Stimulated activated CD8-positive, alpha-beta memory T cell treated with anti-CD3 and anti-CD28 coated beads, Interleukin-2, amount 100 ng/mL, for 1 hour (primary cell): ENCODE measurements around the gene IMP3.

ENCODE experiments used
- DNase-seq, 2 donors: peaks; one replicate each; pipeline ENCODE4 v3.0.0-alpha.2; 2020; ENCODE audit warnings: low read depth in 2 of 2

IMP3 gene

GRCh38 chr15:75672646-75673425, 32.8 kb upstream of the IMP3 start:
- DNase-seq = no peak

GRCh38 chr15:75671730-75672602, 31.9 kb upstream of the IMP3 start:
- DNase-seq = no peak

- no peak for DNase-seq
These were observed 29.8 kb upstream of the IMP3 start for GRCh38 chr15:75669879-75670212.

GRCh38 chr15:75669191-75669878, 29.3 kb upstream of the IMP3 start:
- DNase-seq = no peak

- no peak for DNase-seq
These were observed 26.9 kb upstream of the IMP3 start for GRCh38 chr15:75666823-75667501.

- no peak for DNase-seq
These were observed 24.0 kb upstream of the IMP3 start for GRCh38 chr15:75663931-75664421.

GRCh38 chr15:75662823-75663519, 22.9 kb upstream of the IMP3 start:
- no peak for DNase-seq

- DNase-seq = no peak
These were observed 21.7 kb upstream of the IMP3 start for GRCh38 chr15:75661756-75662140.

GRCh38 chr15:75661100-75661755, 21.2 kb upstream of the IMP3 start:
- DNase-seq = no peak

GRCh38 chr15:75659928-75660645, 20.1 kb upstream of the IMP3 start:
- no peak for DNase-seq

GRCh38 chr15:75659141-75659771, 19.2 kb upstream of the IMP3 start:
- no peak for DNase-seq

- DNase-seq = no peak
These were observed 16.8 kb upstream of the IMP3 start for GRCh38 chr15:75656813-75657212.

- DNase-seq = no peak
These were observed 16.3 kb upstream of the IMP3 start for GRCh38 chr15:75656331-75656730.

- DNase-seq = no peak
These were observed 15.9 kb upstream of the IMP3 start for GRCh38 chr15:75655931-75656330.

- no peak for DNase-seq
These were observed 14.3 kb upstream of the IMP3 start for GRCh38 chr15:75654201-75654907.

GRCh38 chr15:75653347-75653913, 13.4 kb upstream of the IMP3 start:
- no peak for DNase-seq

- no peak for DNase-seq
These were observed 12.0 kb upstream of the IMP3 start for GRCh38 chr15:75651810-75652543.
